H1 (cell line): ENCODE measurements around the gene TMPRSS11B. TPM values are rescaled to one million over a fixed set of nuclear protein-coding genes. Genes with fewer than 3 reads are reported as not detected.

Source experiments
- CTCF ChIA-PET: fragments of 300-600 bp; sonication (Branson Sonifier 250); formaldehyde crosslinking; loops from one replicate; lab custom pipeline; 2021; ENCODE audit not compliant: partially characterized antibody; lab: Charles Lee
- POLR2A ChIA-PET: fragments of 300-600 bp; sonication (Branson Sonifier 250); formaldehyde crosslinking; loops from one replicate; lab custom pipeline; 2021; ENCODE audit warnings: inconsistent platforms; ENCODE audit not compliant: partially characterized antibody; lab: Charles Lee
- DNase-seq, 2 experiments: peaks; one replicate each; pipeline versions ENCODE4 v3.0.0 to v3.0.0-alpha.2; 2010 to 2022; ENCODE audit warnings: low spot score in 2 of 2, low read depth in 1 of 2, mixed read lengths in 1 of 2
- FAIRE-seq: peaks from 2 replicates; lab custom pipeline; 2011; peaks lifted over from hg19 to GRCh38; lab: Jason Lieb, UNC
- H2AFZ ChIP-seq: 2 replicates; pipeline ENCODE4 v1.8.1; 2012; ENCODE audit warnings: low read length, inconsistent platforms
- H2AK5ac ChIP-seq: 2 replicates; pipeline ENCODE4 v1.6.1; 2013; ENCODE audit warnings: low read depth, low read length
- H2BK120ac ChIP-seq: replicated peaks from 2 replicates; pipeline ENCODE3; 2013; ENCODE audit warnings: low read depth, low read length, inconsistent platforms
- H2BK12ac ChIP-seq: 2 replicates; pipeline ENCODE4 v1.6.1; 2013; ENCODE audit warnings: low read depth, low read length
- H2BK15ac ChIP-seq: 2 replicates; pipeline ENCODE4 v1.6.1; 2013; ENCODE audit warnings: low read length
- H2BK20ac ChIP-seq: 2 replicates; pipeline ENCODE4 v1.6.1; 2013; ENCODE audit warnings: low read length
- H2BK5ac ChIP-seq: 2 replicates; pipeline ENCODE4 v1.6.1; 2013; ENCODE audit warnings: low read depth, low read length
- H3K14ac ChIP-seq: 2 replicates; pipeline ENCODE4 v1.6.1; 2013; ENCODE audit warnings: inconsistent platforms; ENCODE audit not compliant: insufficient read length
- H3K18ac ChIP-seq: 2 replicates; pipeline ENCODE4 v1.6.1; 2013; ENCODE audit warnings: low read length; ENCODE audit errors: extremely low read depth
- H3K23ac ChIP-seq: 2 replicates; pipeline ENCODE4 v1.6.1; 2013; ENCODE audit warnings: inconsistent platforms; ENCODE audit not compliant: insufficient read length
- H3K23me2 ChIP-seq: 2 replicates; pipeline ENCODE4 v1.6.1; 2013; ENCODE audit warnings: low read depth, low read length
- H3K27ac ChIP-seq: 2 replicates; pipeline ENCODE4 v1.6.1; 2011; ENCODE audit warnings: low read depth, low read length, inconsistent platforms
- H3K27me3 ChIP-seq, 4 experiments: replicated peaks in 1 of 4; 1 replicate in 1 of 4; 2 replicates in 3 of 4; pipeline versions ENCODE4 v1.6.1 to v1.8.1; 2011 to 2013; ENCODE audit warnings: low read length in 3 of 4, mild to moderate bottlenecking in 3 of 4, inconsistent platforms in 2 of 4, mixed read lengths in 2 of 4, moderate library complexity in 1 of 4; ENCODE audit not compliant: control insufficient read depth in 3 of 4, insufficient read depth in 3 of 4; ENCODE audit errors: extremely low read depth in 1 of 4
- H3K36me3 ChIP-seq, 4 experiments: 2 replicates each; pipeline versions ENCODE4 v1.6.1 to v1.8.1; 2011 to 2013; ENCODE audit warnings: mild to moderate bottlenecking in 4 of 4, low read length in 3 of 4, moderate library complexity in 2 of 4, control low read depth in 1 of 4, inconsistent platforms in 1 of 4; ENCODE audit not compliant: insufficient read depth in 4 of 4, control insufficient read depth in 2 of 4
- H3K4ac ChIP-seq: replicated peaks from 2 replicates; pipeline ENCODE3; 2013; ENCODE audit warnings: low read length, low read depth, mixed read lengths, inconsistent platforms; ENCODE audit not compliant: insufficient read length
- H3K4me1 ChIP-seq, 4 experiments: replicated peaks in 1 of 4; 1 replicate in 1 of 4; 2 replicates in 3 of 4; pipeline versions ENCODE4 v1.6.1 to v1.8.1; 2011 to 2013; ENCODE audit warnings: low read length in 3 of 4, inconsistent platforms in 2 of 4, mixed read lengths in 1 of 4; ENCODE audit not compliant: insufficient read depth in 4 of 4, control insufficient read depth in 3 of 4
- H3K4me2 ChIP-seq, 2 experiments: 2 replicates each; pipeline versions ENCODE4 v1.6.1 to v1.8.1; 2011 to 2013; ENCODE audit warnings: low read depth in 2 of 2, low read length in 2 of 2, control low read depth in 1 of 2, inconsistent platforms in 1 of 2, mild to moderate bottlenecking in 1 of 2; ENCODE audit not compliant: insufficient read depth in 1 of 2
- H3K4me3 ChIP-seq, 4 experiments: fragments of 200-600, 300-600 bp in 1 of 4; sonication (generic), shearing (Covaris generic), sonication (Bioruptor Twin) in 1 of 4; 2 replicates each; pipeline versions ENCODE4 v1.5.1 to v1.8.1; 2011 to 2016; ENCODE audit warnings: low read length in 4 of 4, low read depth in 3 of 4, control low read depth in 2 of 4, inconsistent platforms in 2 of 4, mild to moderate bottlenecking in 2 of 4, mixed read lengths in 1 of 4, moderate library complexity in 1 of 4; ENCODE audit not compliant: insufficient read depth in 2 of 4; ENCODE audit errors: extremely low read depth in 1 of 4
- H3K56ac ChIP-seq: replicated peaks from 2 replicates; pipeline ENCODE3; 2013; ENCODE audit warnings: low read depth, mild to moderate bottlenecking, mixed read lengths, low read length, inconsistent platforms; ENCODE audit not compliant: insufficient read length
- H3K79me1 ChIP-seq: 2 replicates; pipeline ENCODE4 v1.6.1; 2013; ENCODE audit warnings: low read depth, low read length, control low read depth
- H3K79me2 ChIP-seq, 2 experiments: 2 replicates each; pipeline versions ENCODE4 v1.6.1 to v1.8.1; 2012 to 2013; ENCODE audit warnings: low read length in 2 of 2, mild to moderate bottlenecking in 2 of 2, inconsistent platforms in 1 of 2; ENCODE audit not compliant: insufficient read depth in 2 of 2, control insufficient read depth in 1 of 2
- H3K9ac ChIP-seq, 4 experiments: replicated peaks in 1 of 4; 1 replicate in 1 of 4; 2 replicates in 3 of 4; pipeline versions ENCODE4 v1.6.1 to v1.8.1; 2011 to 2013; ENCODE audit warnings: low read depth in 3 of 4, low read length in 3 of 4, control low read depth in 2 of 4, mild to moderate bottlenecking in 2 of 4, moderate library complexity in 2 of 4, inconsistent platforms in 1 of 4; ENCODE audit errors: extremely low read depth in 1 of 4
- H3K9me3 ChIP-seq, 2 experiments: 2 replicates each; pipeline versions ENCODE4 v1.6.1 to v1.8.1; 2012 to 2013; ENCODE audit warnings: mild to moderate bottlenecking in 2 of 2, moderate library complexity in 2 of 2, control low read depth in 1 of 2, inconsistent platforms in 1 of 2, low read depth in 1 of 2, low read length in 1 of 2, mixed read lengths in 1 of 2; ENCODE audit not compliant: insufficient read depth in 2 of 2
- H4K20me1 ChIP-seq, 2 experiments: replicated peaks in 1 of 2; 2 replicates each; pipeline versions ENCODE3 to v1.8.1; 2011 to 2013; ENCODE audit warnings: inconsistent platforms in 2 of 2, low read length in 2 of 2, mild to moderate bottlenecking in 1 of 2; ENCODE audit not compliant: insufficient read depth in 2 of 2, control insufficient read depth in 1 of 2
- H4K5ac ChIP-seq: 2 replicates; pipeline ENCODE4 v1.6.1; 2013; ENCODE audit warnings: low read length, low read depth, mixed read lengths, inconsistent platforms; ENCODE audit not compliant: insufficient read length
- H4K8ac ChIP-seq: 2 replicates; pipeline ENCODE4 v1.8.0; 2013; ENCODE audit warnings: mild to moderate bottlenecking, moderate library complexity, low read length, inconsistent platforms; ENCODE audit not compliant: insufficient read depth; ENCODE audit errors: extremely low read depth
- H4K91ac ChIP-seq: replicated peaks from 2 replicates; pipeline ENCODE3; 2013; ENCODE audit warnings: low read length, mixed read lengths, inconsistent platforms; ENCODE audit not compliant: insufficient read length
- BCL11A ChIP-seq, 2 experiments: IDR thresholded peaks; one replicate each; pipeline ENCODE4 v1.6.1; 2011; ENCODE audit warnings: low read depth in 2 of 2, low read length in 2 of 2, mild to moderate bottlenecking in 2 of 2
- CHD2 ChIP-seq: IDR thresholded peaks from 2 replicates; pipeline ENCODE4 v1.6.1; 2012; ENCODE audit warnings: low read length, improper control_type of control experiment
- RBBP5 ChIP-seq: IDR thresholded peaks from 2 replicates; pipeline ENCODE4 v1.7.1; 2012; ENCODE audit warnings: low read depth, mild to moderate bottlenecking, inconsistent platforms, low read length, moderate library complexity, borderline replicate concordance
- SP1 ChIP-seq: IDR thresholded peaks from 2 replicates; pipeline ENCODE4 v1.6.1; 2011; ENCODE audit warnings: low read depth, low read length
- SUZ12 ChIP-seq: fragments of 200-600 bp; sonication (generic); IDR thresholded peaks from 2 replicates; pipeline ENCODE4 v1.6.1; 2012; ENCODE audit warnings: mild to moderate bottlenecking, inconsistent platforms, low read length, moderate library complexity, mixed read lengths
- WGBS, 2 experiments: shearing (Covaris generic) in 1 of 2; methylation state at CpG; one replicate each; pipeline versions ENCODE4 v1.1.6 to v1.1.7; 2013 to 2015; ENCODE audit warnings: low lambda C conversion rate in 2 of 2, mixed read lengths in 2 of 2, inconsistent platforms in 1 of 2, low coverage in 1 of 2, missing lambda C conversion rate in 1 of 2; ENCODE audit not compliant: insufficient replicate concordance in 2 of 2, insufficient coverage in 1 of 2, insufficient read length in 1 of 2; ENCODE audit errors: extremely low coverage in 1 of 2, missing lambda C conversion rate in 1 of 2; 5-methylcytosine and 5-hydroxymethylcytosine counted together
- polyA plus RNA-seq, 7 experiments: library from polyadenylated mRNA; depleted of rRNA in 3 of 7; stranded (reverse) in 5 of 7; unstranded in 2 of 7; fragments of >200 nt in 5 of 7; fragments of 200-250 nt in 2 of 7; gene quantifications; 1 replicate in 5 of 7; 2 replicates in 1 of 7; 4 replicates in 1 of 7; pipeline versions ENCODE4 v1.2.1 to v1.2.3, GENCODE V29; 2011 to 2013; ENCODE audit warnings: missing spikeins in 2 of 7, mixed read lengths in 2 of 7
- total RNA-seq: library from RNA; stranded (reverse); fragmentation: NEBNext Ultra II Directional; extraction: Animal tissue kit (Norgen Biotek cat#: 25700); gene quantifications from 2 replicates; pipeline ENCODE4 v1.2.1, GENCODE V29; 2021

The TMPRSS11B gene
- total and polyA plus RNA-seq, 2 of the 8 experiments (the other 6 are each of a cell fraction or from before 2014, with no cell fraction given) = not detected

GRCh38 chr4:68264875-68265565 lies 19.5 kb upstream of the TMPRSS11B start:
- H4K91ac ChIP-seq = no peak overlapping the region
- H3K4me1 ChIP-seq = no peaks in the 10 kb centered on the region
- no peaks in the 10 kb centered on the region; a peak in 1 of 7 replicates for H3K27me3 ChIP-seq
- WGBS, 2 experiments = 83% methylated on average over 3 of the region's 3 CpGs; no CpG with 5 or more reads in 1 of the 2 experiments
- H3K23me2 ChIP-seq = no peaks in the 10 kb centered on the region
- H4K8ac ChIP-seq = no peak overlapping the region
- no peak overlapping the region for H2AK5ac ChIP-seq
- H3K4ac ChIP-seq = no peak overlapping the region
- H2BK20ac ChIP-seq = no peak overlapping the region
- H3K56ac ChIP-seq = no peak overlapping the region
- no peak overlapping the region for H2AFZ ChIP-seq
- H2BK120ac ChIP-seq = no peak overlapping the region
- POLR2A ChIA-PET = no interaction called here
- H3K9me3 ChIP-seq = peaks cover 5 to 10% of the 10 kb centered on the region in 2 experiments
- FAIRE-seq (no peak), DNase-seq (no peak)
- CTCF ChIA-PET = no interaction called here
- H4K20me1 ChIP-seq = no peaks in the 10 kb centered on the region
- H3K9ac ChIP-seq = no peak overlapping the region
- H3K79me2 ChIP-seq = no peaks in the 10 kb centered on the region
- no peaks in the 10 kb centered on the region for H3K79me1 ChIP-seq
- no peak overlapping the region for H3K4me2 ChIP-seq
- H4K5ac ChIP-seq = no peak overlapping the region
- H2BK5ac ChIP-seq = no peak overlapping the region
- H3K18ac ChIP-seq = no peak overlapping the region
- H3K36me3 ChIP-seq = peaks cover 0 to 3% (median 0%) of the 10 kb centered on the region in 4 experiments; a peak in 2 of 8 replicates
- TF ChIP-seq SUZ12 (no peak), RBBP5 (no peak), CHD2 (no peak), BCL11A (IDR thresholded peaks at IDR 0.05; ENCODE audit: low read depth in 2 of 2, low read length in 2 of 2) (no peak), SP1 (no peak)
- H2BK12ac ChIP-seq = no peak overlapping the region
- no peak overlapping the region for H3K23ac ChIP-seq
- no peak overlapping the region for H2BK15ac ChIP-seq
- H3K27ac ChIP-seq = no peak overlapping the region
- no peak overlapping the region for H3K4me3 ChIP-seq
- no peak overlapping the region for H3K14ac ChIP-seq
